GM12892 (cell line): ENCODE measurements around the gene NUDT15.
"Not testable (repeated sequence)": the region's sequence is repeated elsewhere in the genome, so short reads cannot be mapped to it uniquely, and the experiment has no call there.

Experiments used
- DNase-seq: peaks from one replicate; pipeline ENCODE4 v3.0.0; 2011; ENCODE audit not compliant: insufficient read length
- FAIRE-seq: peaks from 2 replicates; lab custom pipeline; 2011; peaks lifted over from hg19 to GRCh38; lab: Jason Lieb, UNC
- POLR2A ChIP-seq: IDR thresholded peaks from 2 replicates; pipeline ENCODE4 v1.6.1; 2011; ENCODE audit warnings: low read depth, low read length, control low read depth
- POLR2AphosphoS5 ChIP-seq: IDR thresholded peaks from 2 replicates; pipeline ENCODE4 v1.6.1; 2011; ENCODE audit warnings: low read depth, low read length, control low read depth
- TAF1 ChIP-seq: IDR thresholded peaks from 2 replicates; pipeline ENCODE4 v1.6.1; 2011; ENCODE audit warnings: low read depth, mild to moderate bottlenecking, control low read depth, low read length, borderline replicate concordance

NUDT15 gene

GRCh38 chr13:48054601-48055000 lies 17.1 kb downstream of the NUDT15 start:
- FAIRE-seq (no peak), DNase-seq (no peak)
- TF ChIP-seq POLR2AphosphoS5 (no peak), POLR2A (no peak), TAF1 (no peak)

GRCh38 chr13:48055712-48056111 lies 18.2 kb downstream of the NUDT15 start:
- FAIRE-seq = no peak
- TF ChIP-seq POLR2A = no peak
- no peak for TF ChIP-seq POLR2AphosphoS5
- TF ChIP-seq TAF1 = no peak
- no peak for DNase-seq

- FAIRE-seq = not testable (repeated sequence)
These were observed 21.0 kb downstream of the NUDT15 start for GRCh38 chr13:48058536-48058935.

GRCh38 chr13:48059951-48060350 lies 22.4 kb downstream of the NUDT15 start:
- DNase-seq, FAIRE-seq: not testable (repeated sequence)

More at GRCh38 chr13:48058536-48058935, 21.0 kb downstream of the NUDT15 start:
- not testable (repeated sequence) for DNase-seq

GRCh38 chr13:48066310-48066989 lies 28.9 kb downstream of the NUDT15 start:
- FAIRE-seq = peak; percentile 38

DNA sequence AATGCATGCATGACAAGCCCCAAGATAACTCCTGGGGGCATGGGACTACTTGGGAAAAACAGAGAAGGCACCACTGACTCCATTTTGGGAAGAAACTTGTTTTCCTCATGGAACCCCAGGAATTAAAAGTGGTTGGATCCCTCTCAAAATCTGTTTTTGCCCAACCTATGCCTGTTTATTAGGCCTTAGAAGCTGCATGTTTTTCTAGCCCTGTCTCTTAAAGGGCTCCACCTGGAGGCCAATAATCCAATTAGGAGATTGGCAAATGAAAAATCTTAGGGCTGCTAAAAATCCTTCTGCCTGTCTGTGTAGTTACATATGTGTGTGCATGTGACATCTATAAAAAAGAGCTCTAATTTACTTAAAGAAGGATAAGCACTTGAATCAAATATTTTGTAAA lies 30.5 kb downstream of the NUDT15 start:
- DNase-seq (no peak), FAIRE-seq (no peak)
- no peak for TF ChIP-seq POLR2A

More at GRCh38 chr13:48066310-48066989, 28.9 kb downstream of the NUDT15 start:
- no peak for DNase-seq
- TF ChIP-seq POLR2AphosphoS5 = no peak
- no peak for TF ChIP-seq POLR2A
- no peak for TF ChIP-seq TAF1

DNA sequence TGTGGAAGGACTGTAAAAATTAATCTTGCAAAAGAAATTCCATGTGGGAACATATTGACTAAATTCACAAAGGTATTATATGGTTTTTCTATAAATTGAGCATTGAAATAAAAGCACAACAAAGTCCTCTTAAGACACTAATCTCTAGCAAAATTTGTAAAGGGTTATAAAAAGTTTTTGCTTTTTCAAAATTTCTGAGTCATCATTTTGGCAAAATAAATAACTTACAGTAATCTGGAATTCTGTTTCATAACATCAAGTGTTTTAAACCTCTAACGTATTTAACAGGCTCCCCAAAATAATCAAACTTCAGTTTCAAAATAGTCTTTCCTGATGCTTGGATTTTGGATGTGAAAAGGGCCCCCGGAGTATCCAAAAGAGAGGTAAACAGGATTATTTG lies 31.4 kb downstream of the NUDT15 start:
- TF ChIP-seq POLR2A = no peak
- TF ChIP-seq TAF1 = no peak
- no peak for TF ChIP-seq POLR2AphosphoS5
- FAIRE-seq = no peak
- DNase-seq = no peak

- no peak for TF ChIP-seq POLR2AphosphoS5
- FAIRE-seq (peak; percentile 62), DNase-seq (no peak)
These were observed 32.0 kb downstream of the NUDT15 start for GRCh38 chr13:48069573-48069972.

- FAIRE-seq (no peak), DNase-seq (no peak)
- TF ChIP-seq TAF1 (no peak), POLR2AphosphoS5 (no peak), POLR2A (no peak)
These were observed 33.4 kb downstream of the NUDT15 start for GRCh38 chr13:48070942-48071341.

- DNase-seq (no peak), FAIRE-seq (no peak)
- no peak for TF ChIP-seq TAF1
These were observed 34.8 kb downstream of the NUDT15 start for GRCh38 chr13:48072304-48072703.

- no peak for TF ChIP-seq TAF1
- no peak for TF ChIP-seq POLR2A
- TF ChIP-seq POLR2AphosphoS5 = no peak
- DNase-seq (no peak), FAIRE-seq (no peak)
These were observed 35.3 kb downstream of the NUDT15 start for GRCh38 chr13:48072787-48073186.

GRCh38 chr13:48074006-48074405 lies 36.5 kb downstream of the NUDT15 start:
- FAIRE-seq = no peak
- TF ChIP-seq POLR2AphosphoS5 (no peak), TAF1 (no peak), POLR2A (no peak)
- DNase-seq = no peak

- TF ChIP-seq TAF1 = no peak
- TF ChIP-seq POLR2AphosphoS5 = no peak
- no peak for TF ChIP-seq POLR2A
- DNase-seq (peak; percentile 33), FAIRE-seq (peak; percentile 84)
These were observed 40.7 kb downstream of the NUDT15 start for GRCh38 chr13:48078251-48078656.

GRCh38 chr13:48081739-48082138 lies 44.2 kb downstream of the NUDT15 start:
- DNase-seq (no peak), FAIRE-seq (no peak)
- TF ChIP-seq POLR2AphosphoS5 (no peak), TAF1 (no peak), POLR2A (no peak)
